ENCODE measurements around the gene FGF14.

The FGF14 gene

GRCh38 chr13:101695870-101696516, 705.9 kb downstream of the FGF14 start:
- Histone ChIP-seq H3K27ac (ENCODE audit: insufficient read depth in 1 of 2, low read depth in 1 of 2, low read length in 2 of 2, poor library complexity in 1 of 2, severe bottlenecking in 2 of 2) (no peak overlapping the region), H3K4me3 (ENCODE audit: control insufficient read depth in 1 of 7, extremely low read depth in 1 of 7, insufficient read depth in 4 of 7, low read depth in 2 of 7, low read length in 6 of 7) (no peak overlapping the region), H3K9me3 (ENCODE audit: control extremely low read depth in 1 of 5, control insufficient read depth in 4 of 5, insufficient read depth in 2 of 5, low read depth in 1 of 5, low read length in 4 of 5) (no peaks in the 10 kb centered on the region), H3K36me3 (ENCODE audit: control insufficient read depth in 4 of 4, insufficient read depth in 4 of 4, low read length in 3 of 4) (no peaks in the 10 kb centered on the region), H3K4me1 (ENCODE audit: control extremely low read depth in 1 of 4, control insufficient read depth in 4 of 4, insufficient read depth in 4 of 4, low read length in 3 of 4) (no peaks in the 10 kb centered on the region), H3K27me3 (replicated peaks in 2 of 5; ENCODE audit: control insufficient read depth in 4 of 5, insufficient read depth in 5 of 5, low read length in 4 of 5) (no peaks in the 10 kb centered on the region)
- POLR2A ChIA-PET = no interaction called here
- WGBS (ENCODE audit: insufficient coverage) = 97% methylated on average over 4 of the region's 4 CpGs
- DNase-seq = no peak
- CTCF ChIA-PET = no interaction called here

DNA sequence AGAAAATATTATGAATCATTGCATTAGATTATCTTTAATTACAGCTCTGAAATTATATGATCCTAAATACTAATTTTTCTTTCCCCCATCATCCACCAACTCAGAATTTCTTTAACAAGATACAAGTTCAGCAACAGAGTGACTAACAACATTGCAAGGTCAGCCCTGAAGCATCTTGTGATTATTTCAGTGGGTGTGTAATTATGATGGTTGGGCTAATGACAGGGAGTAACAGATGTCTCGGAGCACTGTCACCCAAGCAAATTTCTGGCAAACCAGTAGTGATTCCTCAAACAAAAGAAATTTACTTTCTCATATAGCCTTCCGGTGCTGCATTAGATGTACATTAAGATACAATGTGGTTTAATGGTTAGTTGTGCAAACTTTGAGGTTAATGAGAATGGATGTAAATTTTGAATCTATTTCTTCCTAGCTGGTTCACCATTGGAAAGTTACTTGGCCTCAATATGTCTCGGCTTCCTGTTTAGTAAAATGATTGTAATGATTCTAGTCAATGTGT, 710.4 kb downstream of the FGF14 start:
- Histone ChIP-seq H3K27ac (ENCODE audit: insufficient read depth in 1 of 2, low read depth in 1 of 2, low read length in 2 of 2, poor library complexity in 1 of 2, severe bottlenecking in 2 of 2) (no peak overlapping the region), H3K4me1 (ENCODE audit: control extremely low read depth in 1 of 4, control insufficient read depth in 4 of 4, insufficient read depth in 4 of 4, low read length in 3 of 4) (no peaks in the 10 kb centered on the region), H3K36me3 (ENCODE audit: control insufficient read depth in 4 of 4, insufficient read depth in 4 of 4, low read length in 3 of 4) (no peaks in the 10 kb centered on the region), H3K4me3 (ENCODE audit: control insufficient read depth in 1 of 7, extremely low read depth in 1 of 7, insufficient read depth in 4 of 7, low read depth in 2 of 7, low read length in 6 of 7) (no peak overlapping the region), H3K9me3 (ENCODE audit: control extremely low read depth in 1 of 5, control insufficient read depth in 4 of 5, insufficient read depth in 2 of 5, low read depth in 1 of 5, low read length in 4 of 5) (no peaks in the 10 kb centered on the region), H3K27me3 (replicated peaks in 2 of 5; ENCODE audit: control insufficient read depth in 4 of 5, insufficient read depth in 5 of 5, low read length in 4 of 5) (no peaks in the 10 kb centered on the region)
- DNase-seq = no peak
- CTCF ChIA-PET = no interaction called here
- WGBS (ENCODE audit: insufficient coverage) = 83% methylated on average over 1 of the region's 3 CpGs
- POLR2A ChIA-PET = no interaction called here

DNA sequence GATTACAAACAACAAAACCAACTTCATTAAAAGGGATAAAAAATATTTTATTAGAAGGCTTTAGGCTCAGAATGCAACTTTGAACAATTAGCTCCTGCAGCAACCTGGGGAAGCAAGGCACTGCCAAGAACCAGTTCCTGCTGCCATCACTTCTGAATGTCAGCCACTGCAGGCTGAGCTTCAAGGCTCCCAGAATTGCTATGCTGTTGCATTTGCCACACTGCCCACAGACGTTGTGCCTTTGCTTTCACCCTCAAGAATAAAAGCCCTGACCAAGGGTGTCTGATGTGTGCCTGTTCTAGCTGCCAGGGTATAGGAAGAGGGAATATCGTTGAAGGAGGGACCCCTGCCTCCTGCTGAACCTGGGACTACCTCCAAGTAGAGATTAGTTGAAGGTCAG, 711.0 kb downstream of the FGF14 start:
- no peaks in the 10 kb centered on the region for H3K4me1 ChIP-seq (ENCODE audit: control extremely low read depth in 1 of 4, control insufficient read depth in 4 of 4, insufficient read depth in 4 of 4, low read length in 3 of 4)
- no peaks in the 10 kb centered on the region for H3K36me3 ChIP-seq (ENCODE audit: control insufficient read depth in 4 of 4, insufficient read depth in 4 of 4, low read length in 3 of 4)
- ChIA-PET POLR2A (no interaction called here), CTCF (no interaction called here)
- no peaks in the 10 kb centered on the region for H3K27me3 ChIP-seq (replicated peaks in 2 of 5; ENCODE audit: control insufficient read depth in 4 of 5, insufficient read depth in 5 of 5, low read length in 4 of 5)
- no peak for DNase-seq
- H3K9me3 ChIP-seq (ENCODE audit: control extremely low read depth in 1 of 5, control insufficient read depth in 4 of 5, insufficient read depth in 2 of 5, low read depth in 1 of 5, low read length in 4 of 5) = no peaks in the 10 kb centered on the region
- no peak overlapping the region for H3K4me3 ChIP-seq (ENCODE audit: control insufficient read depth in 1 of 7, extremely low read depth in 1 of 7, insufficient read depth in 4 of 7, low read depth in 2 of 7, low read length in 6 of 7)
- 100% methylated on average over 1 of the region's 2 CpGs for WGBS (ENCODE audit: insufficient coverage)
- H3K27ac ChIP-seq (ENCODE audit: insufficient read depth in 1 of 2, low read depth in 1 of 2, low read length in 2 of 2, poor library complexity in 1 of 2, severe bottlenecking in 2 of 2) = no peak overlapping the region

DNA sequence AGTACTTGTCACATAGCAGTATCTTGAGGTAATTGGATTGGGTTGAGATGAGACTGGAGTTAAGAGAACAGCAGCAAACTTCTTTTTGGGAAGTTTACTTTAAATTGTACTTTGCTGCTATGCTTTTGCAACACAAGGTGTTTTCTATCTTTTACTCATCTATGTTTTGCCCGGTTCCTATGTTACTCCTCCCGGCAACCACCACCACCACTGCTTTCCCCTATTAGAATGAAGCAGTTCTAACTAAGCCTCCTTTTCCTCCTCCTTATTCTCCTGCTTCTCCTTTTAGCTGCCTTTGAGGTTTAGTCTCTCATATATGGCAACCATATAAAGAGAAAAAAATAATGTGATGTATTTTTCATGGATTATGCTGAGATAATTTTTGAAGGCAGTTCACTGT, 715.8 kb downstream of the FGF14 start:
- H3K4me3 ChIP-seq (ENCODE audit: control insufficient read depth in 1 of 7, extremely low read depth in 1 of 7, insufficient read depth in 4 of 7, low read depth in 2 of 7, low read length in 6 of 7) = no peak overlapping the region
- 100% methylated on average over 2 of the region's 2 CpGs for WGBS (ENCODE audit: insufficient coverage)
- no peaks in the 10 kb centered on the region for H3K4me1 ChIP-seq (ENCODE audit: control extremely low read depth in 1 of 4, control insufficient read depth in 4 of 4, insufficient read depth in 4 of 4, low read length in 3 of 4)
- ChIA-PET POLR2A (no interaction called here), CTCF (no interaction called here)
- no peak for DNase-seq
- no peaks in the 10 kb centered on the region for H3K36me3 ChIP-seq (ENCODE audit: control insufficient read depth in 4 of 4, insufficient read depth in 4 of 4, low read length in 3 of 4)
- no peak overlapping the region for H3K27ac ChIP-seq (ENCODE audit: insufficient read depth in 1 of 2, low read depth in 1 of 2, low read length in 2 of 2, poor library complexity in 1 of 2, severe bottlenecking in 2 of 2)
- no peaks in the 10 kb centered on the region for H3K9me3 ChIP-seq (ENCODE audit: control extremely low read depth in 1 of 5, control insufficient read depth in 4 of 5, insufficient read depth in 2 of 5, low read depth in 1 of 5, low read length in 4 of 5)
- no peaks in the 10 kb centered on the region for H3K27me3 ChIP-seq (replicated peaks in 2 of 5; ENCODE audit: control insufficient read depth in 4 of 5, insufficient read depth in 5 of 5, low read length in 4 of 5)

DNA sequence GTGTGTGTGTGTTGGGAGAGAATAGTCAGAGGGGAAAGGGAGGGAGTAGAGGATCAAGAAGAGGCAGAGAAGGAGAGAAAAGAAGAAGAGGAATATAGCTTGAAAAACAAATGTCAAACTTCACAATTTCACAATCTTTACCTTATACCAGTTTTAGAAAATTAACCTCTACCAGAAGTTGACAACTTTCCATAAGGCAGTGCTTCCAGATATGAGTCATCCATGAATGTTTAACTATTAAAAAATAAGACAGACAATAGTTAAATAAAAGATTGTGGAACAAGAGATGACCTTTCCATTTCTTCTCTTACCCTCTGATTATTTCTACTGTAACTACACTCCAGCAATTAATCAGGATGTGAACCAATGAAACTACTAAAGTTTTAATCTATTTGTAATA, 720.0 kb downstream of the FGF14 start:
- Histone ChIP-seq H3K9me3 (ENCODE audit: control extremely low read depth in 1 of 5, control insufficient read depth in 4 of 5, insufficient read depth in 2 of 5, low read depth in 1 of 5, low read length in 4 of 5) (no peaks in the 10 kb centered on the region), H3K27me3 (replicated peaks in 2 of 5; ENCODE audit: control insufficient read depth in 4 of 5, insufficient read depth in 5 of 5, low read length in 4 of 5) (no peaks in the 10 kb centered on the region), H3K4me3 (ENCODE audit: control insufficient read depth in 1 of 7, extremely low read depth in 1 of 7, insufficient read depth in 4 of 7, low read depth in 2 of 7, low read length in 6 of 7) (no peak overlapping the region), H3K4me1 (ENCODE audit: control extremely low read depth in 1 of 4, control insufficient read depth in 4 of 4, insufficient read depth in 4 of 4, low read length in 3 of 4) (no peaks in the 10 kb centered on the region), H3K27ac (ENCODE audit: insufficient read depth in 1 of 2, low read depth in 1 of 2, low read length in 2 of 2, poor library complexity in 1 of 2, severe bottlenecking in 2 of 2) (no peak overlapping the region), H3K36me3 (ENCODE audit: control insufficient read depth in 4 of 4, insufficient read depth in 4 of 4, low read length in 3 of 4) (no peaks in the 10 kb centered on the region)
- ChIA-PET POLR2A (no interaction called here), CTCF (no interaction called here)
- no peak for DNase-seq

- ChIA-PET CTCF (no interaction called here), POLR2A (no interaction called here)
- WGBS (ENCODE audit: insufficient coverage) = 80% methylated on average over 1 of the region's 4 CpGs
- Histone ChIP-seq H3K36me3 (ENCODE audit: control insufficient read depth in 4 of 4, insufficient read depth in 4 of 4, low read length in 3 of 4) (no peaks in the 10 kb centered on the region), H3K9me3 (ENCODE audit: control extremely low read depth in 1 of 5, control insufficient read depth in 4 of 5, insufficient read depth in 2 of 5, low read depth in 1 of 5, low read length in 4 of 5) (no peaks in the 10 kb centered on the region), H3K4me3 (ENCODE audit: control insufficient read depth in 1 of 7, extremely low read depth in 1 of 7, insufficient read depth in 4 of 7, low read depth in 2 of 7, low read length in 6 of 7) (no peak overlapping the region), H3K27ac (ENCODE audit: insufficient read depth in 1 of 2, low read depth in 1 of 2, low read length in 2 of 2, poor library complexity in 1 of 2, severe bottlenecking in 2 of 2) (no peak overlapping the region), H3K4me1 (ENCODE audit: control extremely low read depth in 1 of 4, control insufficient read depth in 4 of 4, insufficient read depth in 4 of 4, low read length in 3 of 4) (no peaks in the 10 kb centered on the region), H3K27me3 (replicated peaks in 2 of 5; ENCODE audit: control insufficient read depth in 4 of 5, insufficient read depth in 5 of 5, low read length in 4 of 5) (no peaks in the 10 kb centered on the region)
- DNase-seq = no peak
Measured at GRCh38 chr13:101673360-101674105, 728.3 kb downstream of the FGF14 start.

DNA sequence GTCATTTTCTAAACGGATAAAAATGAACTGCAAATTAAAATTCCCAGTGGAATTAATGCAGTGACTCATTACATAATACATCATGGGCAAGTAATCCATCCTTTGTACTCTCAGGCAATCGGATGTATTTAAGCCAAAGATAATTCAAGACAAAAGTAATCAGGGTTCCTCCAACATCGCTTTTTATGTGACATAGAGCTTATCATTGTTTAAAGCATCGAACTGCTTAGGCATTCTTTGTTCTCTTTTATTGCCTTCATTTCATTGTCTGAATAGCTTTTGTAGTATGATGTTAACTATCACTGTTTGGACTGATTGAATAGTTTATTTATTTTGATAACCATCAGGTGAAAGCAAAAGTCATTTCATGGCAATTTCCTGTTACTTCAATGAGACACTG, 740.0 kb downstream of the FGF14 start:
- no peaks in the 10 kb centered on the region for H3K4me1 ChIP-seq (ENCODE audit: control extremely low read depth in 1 of 4, control insufficient read depth in 4 of 4, insufficient read depth in 4 of 4, low read length in 3 of 4)
- CTCF ChIA-PET = interaction anchor here (1.3 kb wide), 1 partner anchor 13 kb away, joined by 3 read pairs; no protein-coding TSS in a partner anchor
- no peaks in the 10 kb centered on the region for H3K36me3 ChIP-seq (ENCODE audit: control insufficient read depth in 4 of 4, insufficient read depth in 4 of 4, low read length in 3 of 4)
- H3K9me3 ChIP-seq (ENCODE audit: control extremely low read depth in 1 of 5, control insufficient read depth in 4 of 5, insufficient read depth in 2 of 5, low read depth in 1 of 5, low read length in 4 of 5) = peaks cover 0 to 2% (median 0%) of the 10 kb centered on the region in 5 experiments
- WGBS (ENCODE audit: insufficient coverage) = no CpG with 5 or more reads among the region's 4 CpGs
- no peaks in the 10 kb centered on the region for H3K27me3 ChIP-seq (replicated peaks in 2 of 5; ENCODE audit: control insufficient read depth in 4 of 5, insufficient read depth in 5 of 5, low read length in 4 of 5)
- POLR2A ChIA-PET = no interaction called here
- H3K4me3 ChIP-seq (ENCODE audit: control insufficient read depth in 1 of 7, extremely low read depth in 1 of 7, insufficient read depth in 4 of 7, low read depth in 2 of 7, low read length in 6 of 7) = no peak overlapping the region
- no peak for DNase-seq
- H3K27ac ChIP-seq (ENCODE audit: insufficient read depth in 1 of 2, low read depth in 1 of 2, low read length in 2 of 2, poor library complexity in 1 of 2, severe bottlenecking in 2 of 2) = no peak overlapping the region
